B cell (primary cell): Measurements from ENCODE around the gene PBX1. TPM values are rescaled to one million over a fixed set of nuclear protein-coding genes. Genes with fewer than 3 reads are reported as not detected.

ENCODE experiments used
- ATAC-seq: fragments of 200-7000 bp; cut with Tn5 transposase; one replicate; pipeline ENCODE4 v1.10.0; 2021; ENCODE audit warnings: low read depth, mild to moderate bottlenecking, moderate number of reproducible peaks, moderate library complexity
- CTCF ChIA-PET: fragments of 350-600 bp; sonication (Branson Sonifier 250); formaldehyde crosslinking; loops from one replicate; lab custom pipeline; 2021; ENCODE audit warnings: antibody characterized with exemption, inconsistent platforms; lab: Charles Lee
- POLR2A ChIA-PET: fragments of 350-600 bp; sonication (Branson Sonifier 250); formaldehyde crosslinking; loops from one replicate; lab custom pipeline; 2021; ENCODE audit warnings: antibody characterized with exemption; lab: Charles Lee
- DNase-seq: peaks from one replicate; pipeline ENCODE4 v3.0.0; 2013
- H2AFZ ChIP-seq: 2 replicates; pipeline ENCODE4 v1.6.1; 2012; ENCODE audit warnings: mild to moderate bottlenecking, low read depth, low read length; ENCODE audit not compliant: insufficient read depth, poor library complexity, severe bottlenecking
- H3K27ac ChIP-seq, 2 donors: 1 replicate in 1 of 2; 2 replicates in 1 of 2; pipeline ENCODE4 v1.5.1; 2012 to 2013; ENCODE audit warnings: low read length in 2 of 2, mild to moderate bottlenecking in 2 of 2, moderate library complexity in 1 of 2
- H3K27me3 ChIP-seq, 4 experiments: fragments of 200-600 bp in 1 of 4; sonication (generic) in 1 of 4; replicated peaks in 1 of 4; 1 replicate in 2 of 4; 2 replicates in 2 of 4; pipeline versions ENCODE4 v1.6.1 to v1.7.0; 2013 to 2016; ENCODE audit warnings: low read length in 3 of 4, mild to moderate bottlenecking in 2 of 4, mixed read lengths in 1 of 4, moderate library complexity in 1 of 4; ENCODE audit not compliant: insufficient read depth in 4 of 4, control insufficient read depth in 3 of 4; ENCODE audit errors: control extremely low read depth in 1 of 4
- H3K36me3 ChIP-seq, 2 experiments: replicated peaks in 1 of 2; 1 replicate in 1 of 2; 2 replicates in 1 of 2; pipeline versions ENCODE4 v1.6.1 to v1.7.1; 2013; ENCODE audit warnings: low read length in 1 of 2; ENCODE audit not compliant: insufficient read depth in 2 of 2, control insufficient read depth in 1 of 2; ENCODE audit errors: control extremely low read depth in 1 of 2, extremely low read depth in 1 of 2
- H3K4me1 ChIP-seq, 2 donors: fragments of 200-600 bp in 1 of 2; sonication (generic) in 1 of 2; 1 replicate in 1 of 2; 2 replicates in 1 of 2; pipeline versions ENCODE4 v1.5.1 to v1.6.1; 2013 to 2017; ENCODE audit warnings: low read length in 2 of 2; ENCODE audit not compliant: control insufficient read depth in 2 of 2, insufficient read depth in 2 of 2
- H3K4me2 ChIP-seq: replicated peaks from 2 replicates; pipeline ENCODE3; 2012; ENCODE audit warnings: mild to moderate bottlenecking, low read depth, low read length; ENCODE audit not compliant: poor library complexity, severe bottlenecking
- H3K4me3 ChIP-seq, 5 experiments: fragments of 200-600 bp in 1 of 5; sonication (generic) in 1 of 5; 1 replicate in 3 of 5; 2 replicates in 2 of 5; pipeline versions ENCODE4 v1.5.1 to v1.7.0; 2011 to 2016; ENCODE audit warnings: low read length in 4 of 5, mild to moderate bottlenecking in 4 of 5, low read depth in 2 of 5, control low read depth in 1 of 5, moderate library complexity in 1 of 5; ENCODE audit not compliant: insufficient read depth in 1 of 5; ENCODE audit errors: control extremely low read depth in 1 of 5, extremely low read depth in 1 of 5
- H3K79me2 ChIP-seq: fragments of 200-600 bp; sonication (generic); one replicate; pipeline ENCODE4 v1.6.0; 2016; ENCODE audit warnings: low read length; ENCODE audit not compliant: control insufficient read depth, insufficient read depth
- H3K9ac ChIP-seq: fragments of 200-600 bp; sonication (generic); 2 replicates; pipeline ENCODE4 v1.6.1; 2017; ENCODE audit warnings: mild to moderate bottlenecking, low read length, moderate library complexity
- H3K9me3 ChIP-seq, 3 donors: one replicate each; pipeline versions ENCODE4 v1.6.1 to v1.7.1; 2013; ENCODE audit warnings: low read length in 2 of 3; ENCODE audit not compliant: control insufficient read depth in 2 of 3, insufficient read depth in 1 of 3; ENCODE audit errors: control extremely low read depth in 1 of 3
- H4K20me1 ChIP-seq: 2 replicates; pipeline ENCODE4 v1.6.0; 2012; ENCODE audit warnings: mild to moderate bottlenecking, low read length; ENCODE audit not compliant: insufficient read depth, control insufficient read depth, poor library complexity, severe bottlenecking
- H3K27ac Mint-ChIP-seq: one replicate; pipeline ENCODE4 v1.8.0; 2021; ENCODE audit warnings: mixed read lengths
- H3K27me3 Mint-ChIP-seq: one replicate; pipeline ENCODE4 v1.8.0; 2021; ENCODE audit warnings: mixed read lengths
- H3K4me1 Mint-ChIP-seq: one replicate; pipeline ENCODE4 v1.8.0; 2021; ENCODE audit warnings: mixed read lengths
- H3K4me3 Mint-ChIP-seq: one replicate; pipeline ENCODE4 v1.8.0; 2021; ENCODE audit warnings: mixed read lengths
- H3K9me3 Mint-ChIP-seq: one replicate; pipeline ENCODE4 v1.8.0; 2022; ENCODE audit warnings: mixed read lengths; ENCODE audit not compliant: insufficient read depth
- EZH2 ChIP-seq: IDR thresholded peaks from 2 replicates; pipeline ENCODE4 v1.6.1; 2012; ENCODE audit warnings: borderline replicate concordance, low read depth, mild to moderate bottlenecking, moderate library complexity, low read length; ENCODE audit not compliant: insufficient read depth, poor library complexity, severe bottlenecking
- WGBS: methylation state at CpG from one replicate; pipeline ENCODE4 v1.1.5; 2013; ENCODE audit warnings: missing lambda C conversion rate; ENCODE audit not compliant: insufficient coverage; 5-methylcytosine and 5-hydroxymethylcytosine counted together
- intact Hi-C: fragments of 100-400 bp; cut with micrococcal nuclease; formaldehyde crosslinking; loops from one replicate; pipeline ENCODE4 v1.10.0; 2022
- polyA plus RNA-seq: library from polyadenylated mRNA; depleted of rRNA; stranded (reverse); fragments of >200 nt; gene quantifications from 2 replicates; pipeline ENCODE4 v1.2.3, GENCODE V29; 2012
- total RNA-seq, 2 donors: library from RNA; stranded (reverse); fragments of 120-200 nt in 1 of 2; gene quantifications; 1 replicate in 1 of 2; 2 replicates in 1 of 2; pipeline versions ENCODE4 v1.2.3 to v1.2.4, GENCODE V29; 2013 to 2022
- TF ChIP-seq, protein P1 (sequence below): fragments of 200-600 bp; IDR thresholded peaks from one replicate; pipeline ENCODE4 v1.8.0; 2022; ENCODE audit warnings: antibody characterized with exemption, mild to moderate bottlenecking

PBX1 gene
- total and polyA plus RNA-seq, 2 donors (not counting 1 experiment from before 2014, with no cell fraction given), result 0.32 TPM; not detected in 1

GRCh38 chr1:164785841-164786534 is 227.0 kb downstream of the PBX1 start:
- H3K27ac ChIP-seq, result no peak overlapping the region
- peaks cover 0 to 6% (median 0%) of the 10 kb centered on the region in 4 experiments for H3K27me3 ChIP-seq
- 69% methylated on average over 3 of the region's 6 CpGs for WGBS
- H3K9me3 Mint-ChIP-seq, result no peaks in the 10 kb centered on the region
- no peak for TF ChIP-seq EZH2
- TF ChIP-seq, protein P1, sequence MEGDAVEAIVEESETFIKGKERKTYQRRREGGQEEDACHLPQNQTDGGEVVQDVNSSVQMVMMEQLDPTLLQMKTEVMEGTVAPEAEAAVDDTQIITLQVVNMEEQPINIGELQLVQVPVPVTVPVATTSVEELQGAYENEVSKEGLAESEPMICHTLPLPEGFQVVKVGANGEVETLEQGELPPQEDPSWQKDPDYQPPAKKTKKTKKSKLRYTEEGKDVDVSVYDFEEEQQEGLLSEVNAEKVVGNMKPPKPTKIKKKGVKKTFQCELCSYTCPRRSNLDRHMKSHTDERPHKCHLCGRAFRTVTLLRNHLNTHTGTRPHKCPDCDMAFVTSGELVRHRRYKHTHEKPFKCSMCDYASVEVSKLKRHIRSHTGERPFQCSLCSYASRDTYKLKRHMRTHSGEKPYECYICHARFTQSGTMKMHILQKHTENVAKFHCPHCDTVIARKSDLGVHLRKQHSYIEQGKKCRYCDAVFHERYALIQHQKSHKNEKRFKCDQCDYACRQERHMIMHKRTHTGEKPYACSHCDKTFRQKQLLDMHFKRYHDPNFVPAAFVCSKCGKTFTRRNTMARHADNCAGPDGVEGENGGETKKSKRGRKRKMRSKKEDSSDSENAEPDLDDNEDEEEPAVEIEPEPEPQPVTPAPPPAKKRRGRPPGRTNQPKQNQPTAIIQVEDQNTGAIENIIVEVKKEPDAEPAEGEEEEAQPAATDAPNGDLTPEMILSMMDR, result no peak
- H3K4me3 ChIP-seq, result no peak overlapping the region
- no peak overlapping the region for H3K4me2 ChIP-seq
- DNase-seq, result no peak
- H3K79me2 ChIP-seq, result no peaks in the 10 kb centered on the region
- intact Hi-C loops, result loop anchor here (5.0 kb wide), 1 partner anchor 1429 kb away; no protein-coding TSS in a partner anchor
- no peaks in the 10 kb centered on the region for H4K20me1 ChIP-seq
- no peak for ATAC-seq
- H3K36me3 ChIP-seq, result no peaks in the 10 kb centered on the region
- no peak overlapping the region for H3K27ac Mint-ChIP-seq
- peaks cover 13% of the 10 kb centered on the region for H3K27me3 Mint-ChIP-seq
- no peak overlapping the region for H2AFZ ChIP-seq
- H3K9me3 ChIP-seq, result no peaks in the 10 kb centered on the region
- H3K4me1 Mint-ChIP-seq, result no peaks in the 10 kb centered on the region
- ChIA-PET POLR2A (no interaction called here), CTCF (interaction anchor here (1.1 to 2.9 kb wide), 8 partner anchors 10 to 1392 kb away, joined by 3 to 22 read pairs (median 11); no protein-coding TSS in a partner anchor)
- no peak overlapping the region for H3K9ac ChIP-seq
- H3K4me1 ChIP-seq, result no peaks in the 10 kb centered on the region
- no peak overlapping the region for H3K4me3 Mint-ChIP-seq
